H1 (cell line): ENCODE data around the gene SLC25A27. TPM values are rescaled to one million over a fixed set of nuclear protein-coding genes. Genes with fewer than 3 reads are reported as not detected.

Experiments
- CTCF ChIA-PET: fragments of 300-600 bp; sonication (Branson Sonifier 250); formaldehyde crosslinking; loops from one replicate; lab custom pipeline; 2021; ENCODE audit not compliant: partially characterized antibody; lab: Charles Lee
- POLR2A ChIA-PET: fragments of 300-600 bp; sonication (Branson Sonifier 250); formaldehyde crosslinking; loops from one replicate; lab custom pipeline; 2021; ENCODE audit warnings: inconsistent platforms; ENCODE audit not compliant: partially characterized antibody; lab: Charles Lee
- DNase-seq, 2 experiments: peaks; one replicate each; pipeline versions ENCODE4 v3.0.0 to v3.0.0-alpha.2; 2010 to 2022; ENCODE audit warnings: low spot score in 2 of 2, low read depth in 1 of 2, mixed read lengths in 1 of 2
- FAIRE-seq: peaks from 2 replicates; lab custom pipeline; 2011; peaks lifted over from hg19 to GRCh38; lab: Jason Lieb, UNC
- H2AFZ ChIP-seq: 2 replicates; pipeline ENCODE4 v1.8.1; 2012; ENCODE audit warnings: low read length, inconsistent platforms
- H2AK5ac ChIP-seq: 2 replicates; pipeline ENCODE4 v1.6.1; 2013; ENCODE audit warnings: low read depth, low read length
- H2BK120ac ChIP-seq: replicated peaks from 2 replicates; pipeline ENCODE3; 2013; ENCODE audit warnings: low read depth, low read length, inconsistent platforms
- H2BK12ac ChIP-seq: 2 replicates; pipeline ENCODE4 v1.6.1; 2013; ENCODE audit warnings: low read depth, low read length
- H2BK15ac ChIP-seq: 2 replicates; pipeline ENCODE4 v1.6.1; 2013; ENCODE audit warnings: low read length
- H2BK20ac ChIP-seq: 2 replicates; pipeline ENCODE4 v1.6.1; 2013; ENCODE audit warnings: low read length
- H2BK5ac ChIP-seq: 2 replicates; pipeline ENCODE4 v1.6.1; 2013; ENCODE audit warnings: low read depth, low read length
- H3K14ac ChIP-seq: 2 replicates; pipeline ENCODE4 v1.6.1; 2013; ENCODE audit warnings: inconsistent platforms; ENCODE audit not compliant: insufficient read length
- H3K18ac ChIP-seq: 2 replicates; pipeline ENCODE4 v1.6.1; 2013; ENCODE audit warnings: low read length; ENCODE audit errors: extremely low read depth
- H3K23ac ChIP-seq: 2 replicates; pipeline ENCODE4 v1.6.1; 2013; ENCODE audit warnings: inconsistent platforms; ENCODE audit not compliant: insufficient read length
- H3K23me2 ChIP-seq: 2 replicates; pipeline ENCODE4 v1.6.1; 2013; ENCODE audit warnings: low read depth, low read length
- H3K27ac ChIP-seq: 2 replicates; pipeline ENCODE4 v1.6.1; 2011; ENCODE audit warnings: low read depth, low read length, inconsistent platforms
- H3K27me3 ChIP-seq, 4 experiments: replicated peaks in 1 of 4; 1 replicate in 1 of 4; 2 replicates in 3 of 4; pipeline versions ENCODE4 v1.6.1 to v1.8.1; 2011 to 2013; ENCODE audit warnings: low read length in 3 of 4, mild to moderate bottlenecking in 3 of 4, inconsistent platforms in 2 of 4, mixed read lengths in 2 of 4, moderate library complexity in 1 of 4; ENCODE audit not compliant: control insufficient read depth in 3 of 4, insufficient read depth in 3 of 4; ENCODE audit errors: extremely low read depth in 1 of 4
- H3K36me3 ChIP-seq, 4 experiments: 2 replicates each; pipeline versions ENCODE4 v1.6.1 to v1.8.1; 2011 to 2013; ENCODE audit warnings: mild to moderate bottlenecking in 4 of 4, low read length in 3 of 4, moderate library complexity in 2 of 4, control low read depth in 1 of 4, inconsistent platforms in 1 of 4; ENCODE audit not compliant: insufficient read depth in 4 of 4, control insufficient read depth in 2 of 4
- H3K4ac ChIP-seq: replicated peaks from 2 replicates; pipeline ENCODE3; 2013; ENCODE audit warnings: low read length, low read depth, mixed read lengths, inconsistent platforms; ENCODE audit not compliant: insufficient read length
- H3K4me1 ChIP-seq, 4 experiments: replicated peaks in 1 of 4; 1 replicate in 1 of 4; 2 replicates in 3 of 4; pipeline versions ENCODE4 v1.6.1 to v1.8.1; 2011 to 2013; ENCODE audit warnings: low read length in 3 of 4, inconsistent platforms in 2 of 4, mixed read lengths in 1 of 4; ENCODE audit not compliant: insufficient read depth in 4 of 4, control insufficient read depth in 3 of 4
- H3K4me2 ChIP-seq, 2 experiments: 2 replicates each; pipeline versions ENCODE4 v1.6.1 to v1.8.1; 2011 to 2013; ENCODE audit warnings: low read depth in 2 of 2, low read length in 2 of 2, control low read depth in 1 of 2, inconsistent platforms in 1 of 2, mild to moderate bottlenecking in 1 of 2; ENCODE audit not compliant: insufficient read depth in 1 of 2
- H3K4me3 ChIP-seq, 4 experiments: fragments of 200-600, 300-600 bp in 1 of 4; sonication (generic), shearing (Covaris generic), sonication (Bioruptor Twin) in 1 of 4; 2 replicates each; pipeline versions ENCODE4 v1.5.1 to v1.8.1; 2011 to 2016; ENCODE audit warnings: low read length in 4 of 4, low read depth in 3 of 4, control low read depth in 2 of 4, inconsistent platforms in 2 of 4, mild to moderate bottlenecking in 2 of 4, mixed read lengths in 1 of 4, moderate library complexity in 1 of 4; ENCODE audit not compliant: insufficient read depth in 2 of 4; ENCODE audit errors: extremely low read depth in 1 of 4
- H3K56ac ChIP-seq: replicated peaks from 2 replicates; pipeline ENCODE3; 2013; ENCODE audit warnings: low read depth, mild to moderate bottlenecking, mixed read lengths, low read length, inconsistent platforms; ENCODE audit not compliant: insufficient read length
- H3K79me1 ChIP-seq: 2 replicates; pipeline ENCODE4 v1.6.1; 2013; ENCODE audit warnings: low read depth, low read length, control low read depth
- H3K79me2 ChIP-seq, 2 experiments: 2 replicates each; pipeline versions ENCODE4 v1.6.1 to v1.8.1; 2012 to 2013; ENCODE audit warnings: low read length in 2 of 2, mild to moderate bottlenecking in 2 of 2, inconsistent platforms in 1 of 2; ENCODE audit not compliant: insufficient read depth in 2 of 2, control insufficient read depth in 1 of 2
- H3K9ac ChIP-seq, 4 experiments: replicated peaks in 1 of 4; 1 replicate in 1 of 4; 2 replicates in 3 of 4; pipeline versions ENCODE4 v1.6.1 to v1.8.1; 2011 to 2013; ENCODE audit warnings: low read depth in 3 of 4, low read length in 3 of 4, control low read depth in 2 of 4, mild to moderate bottlenecking in 2 of 4, moderate library complexity in 2 of 4, inconsistent platforms in 1 of 4; ENCODE audit errors: extremely low read depth in 1 of 4
- H3K9me3 ChIP-seq, 2 experiments: 2 replicates each; pipeline versions ENCODE4 v1.6.1 to v1.8.1; 2012 to 2013; ENCODE audit warnings: mild to moderate bottlenecking in 2 of 2, moderate library complexity in 2 of 2, control low read depth in 1 of 2, inconsistent platforms in 1 of 2, low read depth in 1 of 2, low read length in 1 of 2, mixed read lengths in 1 of 2; ENCODE audit not compliant: insufficient read depth in 2 of 2
- H4K20me1 ChIP-seq, 2 experiments: replicated peaks in 1 of 2; 2 replicates each; pipeline versions ENCODE3 to v1.8.1; 2011 to 2013; ENCODE audit warnings: inconsistent platforms in 2 of 2, low read length in 2 of 2, mild to moderate bottlenecking in 1 of 2; ENCODE audit not compliant: insufficient read depth in 2 of 2, control insufficient read depth in 1 of 2
- H4K5ac ChIP-seq: 2 replicates; pipeline ENCODE4 v1.6.1; 2013; ENCODE audit warnings: low read length, low read depth, mixed read lengths, inconsistent platforms; ENCODE audit not compliant: insufficient read length
- H4K8ac ChIP-seq: 2 replicates; pipeline ENCODE4 v1.8.0; 2013; ENCODE audit warnings: mild to moderate bottlenecking, moderate library complexity, low read length, inconsistent platforms; ENCODE audit not compliant: insufficient read depth; ENCODE audit errors: extremely low read depth
- H4K91ac ChIP-seq: replicated peaks from 2 replicates; pipeline ENCODE3; 2013; ENCODE audit warnings: low read length, mixed read lengths, inconsistent platforms; ENCODE audit not compliant: insufficient read length
- CREB1 ChIP-seq: IDR thresholded peaks from 2 replicates; pipeline ENCODE4 v1.6.1; 2012; ENCODE audit warnings: inconsistent platforms
- FOSL1 ChIP-seq: IDR thresholded peaks from 2 replicates; pipeline ENCODE4 v1.6.1; 2011; ENCODE audit warnings: mild to moderate bottlenecking, low read depth, low read length, moderate library complexity; ENCODE audit not compliant: insufficient read depth
- GTF2F1 ChIP-seq: IDR thresholded peaks from 2 replicates; pipeline ENCODE4 v1.6.1; 2012; ENCODE audit warnings: low read depth, low read length, improper control_type of control experiment, borderline replicate concordance
- MAFK ChIP-seq: IDR thresholded peaks from 2 replicates; pipeline ENCODE4 v1.6.1; 2012; ENCODE audit warnings: low read depth, mild to moderate bottlenecking, improper control_type of control experiment, low read length
- POLR2AphosphoS5 ChIP-seq: IDR thresholded peaks from 2 replicates; pipeline ENCODE4 v1.6.1; 2011; ENCODE audit warnings: low read depth, low read length
- RNF2 ChIP-seq: fragments of 200-900, 300-1000 bp; sonication (generic); IDR thresholded peaks from 2 replicates; pipeline ENCODE4 v1.7.1; 2016; ENCODE audit warnings: borderline replicate concordance, low read depth, mild to moderate bottlenecking, antibody characterized with exemption, low read length; ENCODE audit not compliant: poor library complexity, severe bottlenecking; ENCODE audit errors: missing control alignments
- SIRT6 ChIP-seq: IDR thresholded peaks from one replicate; pipeline ENCODE4 v1.7.1; 2012; ENCODE audit warnings: low read length, inconsistent platforms
- SRF ChIP-seq: IDR thresholded peaks from 2 replicates; pipeline ENCODE4 v1.6.1; 2011; ENCODE audit warnings: mild to moderate bottlenecking, low read depth, low read length, moderate library complexity
- ZNF274 ChIP-seq: IDR thresholded peaks from 2 replicates; pipeline ENCODE4 v1.7.0; 2012; ENCODE audit warnings: low read length, borderline replicate concordance; ENCODE audit errors: extremely low read depth
- WGBS, 2 experiments: shearing (Covaris generic) in 1 of 2; methylation state at CpG; one replicate each; pipeline versions ENCODE4 v1.1.6 to v1.1.7; 2013 to 2015; ENCODE audit warnings: low lambda C conversion rate in 2 of 2, mixed read lengths in 2 of 2, inconsistent platforms in 1 of 2, low coverage in 1 of 2, missing lambda C conversion rate in 1 of 2; ENCODE audit not compliant: insufficient replicate concordance in 2 of 2, insufficient coverage in 1 of 2, insufficient read length in 1 of 2; ENCODE audit errors: extremely low coverage in 1 of 2, missing lambda C conversion rate in 1 of 2; 5-methylcytosine and 5-hydroxymethylcytosine counted together
- polyA plus RNA-seq, 7 experiments: library from polyadenylated mRNA; depleted of rRNA in 3 of 7; stranded (reverse) in 5 of 7; unstranded in 2 of 7; fragments of >200 nt in 5 of 7; fragments of 200-250 nt in 2 of 7; gene quantifications; 1 replicate in 5 of 7; 2 replicates in 1 of 7; 4 replicates in 1 of 7; pipeline versions ENCODE4 v1.2.1 to v1.2.3, GENCODE V29; 2011 to 2013; ENCODE audit warnings: missing spikeins in 2 of 7, mixed read lengths in 2 of 7
- total RNA-seq: library from RNA; stranded (reverse); fragmentation: NEBNext Ultra II Directional; extraction: Animal tissue kit (Norgen Biotek cat#: 25700); gene quantifications from 2 replicates; pipeline ENCODE4 v1.2.1, GENCODE V29; 2021

Gene SLC25A27
- total and polyA plus RNA-seq, 2 of the 8 experiments (the other 6 are each of a cell fraction or from before 2014, with no cell fraction given), result 7.3 to 8.4 TPM

DNA sequence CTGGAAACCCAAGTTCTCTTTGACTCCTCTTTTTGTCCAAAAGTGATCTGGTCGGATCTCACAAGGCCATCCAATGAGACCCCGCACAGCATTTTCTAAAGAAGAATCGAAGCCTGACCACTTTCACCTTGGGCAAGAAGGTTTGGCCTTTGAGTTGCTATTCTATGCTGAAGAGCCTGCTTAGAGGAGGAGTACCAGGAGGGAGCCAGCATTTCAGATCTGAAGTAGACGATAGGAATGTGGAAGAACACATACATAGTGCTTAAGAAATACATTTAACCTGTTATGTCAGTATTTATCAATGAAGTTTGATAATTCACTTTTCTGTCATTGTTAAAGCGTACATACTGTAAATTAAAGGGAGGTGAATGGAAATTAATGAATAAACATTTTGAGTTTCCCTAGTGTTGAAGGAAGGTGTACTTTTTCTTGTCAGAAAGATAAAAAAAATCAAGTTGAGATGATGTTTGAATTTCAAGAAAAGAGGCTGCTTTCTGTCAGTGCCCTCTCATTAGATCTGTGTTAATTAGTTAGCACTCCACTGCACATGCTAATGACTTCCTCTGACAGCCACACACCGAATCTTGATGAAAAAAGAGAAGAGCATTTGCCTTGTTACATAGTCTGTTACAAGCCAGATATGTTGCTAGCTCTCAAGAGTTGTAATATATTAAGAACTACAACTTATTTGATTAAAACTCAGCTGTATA lies 24.0 kb downstream of the SLC25A27 start:
- H3K27me3 ChIP-seq, result no peaks in the 10 kb centered on the region
- H2AFZ ChIP-seq, result no peak overlapping the region
- DNase-seq (no peak), FAIRE-seq (no peak)
- H4K20me1 ChIP-seq, result no peaks in the 10 kb centered on the region
- no peak overlapping the region for H2AK5ac ChIP-seq
- 0 out of 2 replicates have a peak, but pooled peaks cover 2% of the 10 kb centered on the region for H3K23me2 ChIP-seq
- no peak overlapping the region for H4K91ac ChIP-seq
- H3K9ac ChIP-seq, result no peak overlapping the region
- H2BK12ac ChIP-seq, result no peak overlapping the region
- H4K5ac ChIP-seq, result no peak overlapping the region
- no peak overlapping the region for H3K4me3 ChIP-seq
- no peak overlapping the region for H3K4ac ChIP-seq
- no peak overlapping the region for H3K27ac ChIP-seq
- no peaks in the 10 kb centered on the region for H3K79me2 ChIP-seq
- H3K14ac ChIP-seq, result no peak overlapping the region
- no peaks in the 10 kb centered on the region for H3K36me3 ChIP-seq
- H3K4me2 ChIP-seq, result no peak overlapping the region
- H2BK5ac ChIP-seq, result no peak overlapping the region
- H3K56ac ChIP-seq, result no peak overlapping the region
- H3K79me1 ChIP-seq, result no peaks in the 10 kb centered on the region
- no peak overlapping the region for H2BK120ac ChIP-seq
- H3K9me3 ChIP-seq, result no peaks in the 10 kb centered on the region
- no peak overlapping the region for H2BK15ac ChIP-seq
- POLR2A ChIA-PET, result no interaction called here
- no peak overlapping the region for H3K23ac ChIP-seq
- TF ChIP-seq SIRT6 (no peak), ZNF274 (no peak), GTF2F1 (no peak), FOSL1 (no peak), SRF (no peak), RNF2 (no peak), POLR2AphosphoS5 (no peak), MAFK (no peak), CREB1 (no peak)
- 87% methylated on average over 6 of the region's 6 CpGs; no CpG with 5 or more reads in 1 of the 2 experiments for WGBS, 2 experiments
- H3K18ac ChIP-seq, result no peak overlapping the region
- H4K8ac ChIP-seq, result no peak overlapping the region
- no peak overlapping the region for H2BK20ac ChIP-seq
- no peaks in the 10 kb centered on the region for H3K4me1 ChIP-seq
- CTCF ChIA-PET, result interaction anchor here (0.7 to 2.4 kb wide), 13 partner anchors 8 to 589 kb away, joined by 3 to 15 read pairs (median 4); partner anchors contain the start of gene TDRD6
